SK-N-SH treated with all-trans-retinoic acid at 6 μM for 48 hours (cell line): ENCODE results near the gene GSG1L.

ENCODE experiments used
- ATAC-seq: fragments of 200-7000 bp; cut with Tn5 transposase; 3 replicates; pipeline ENCODE4 v1.9.1; 2020; ENCODE audit warnings: mild to moderate bottlenecking, moderate library complexity
- ARNTL ChIP-seq: fragments of 450-650 bp; formaldehyde crosslinking; IDR thresholded peaks from 2 replicates; pipeline ENCODE4 v1.5.0; 2020; ENCODE audit warnings: low read depth, mild to moderate bottlenecking, moderate library complexity, borderline replicate concordance
- BACH2 ChIP-seq: fragments of 250-450 bp; sonication (Bioruptor Pico); IDR thresholded peaks from 2 replicates; pipeline ENCODE4 v1.9.0; 2021; ENCODE audit warnings: mild to moderate bottlenecking, borderline replicate concordance
- CSDC2 ChIP-seq: fragments of 250-450 bp; sonication (Bioruptor Pico); IDR thresholded peaks from 2 replicates; pipeline ENCODE4 v1.5.0; 2020; ENCODE audit warnings: mild to moderate bottlenecking, moderate library complexity
- GLIS3 ChIP-seq: fragments of 250-450 bp; sonication (Bioruptor Pico); IDR thresholded peaks from 2 replicates; pipeline ENCODE4 v1.5.0; 2020; ENCODE audit warnings: mild to moderate bottlenecking, moderate library complexity
- ISL1 ChIP-seq: fragments of 250-450 bp; sonication (Bioruptor Pico); IDR thresholded peaks from 2 replicates; pipeline ENCODE4 v2.1.2; 2022; ENCODE audit warnings: mild to moderate bottlenecking, moderate library complexity
- OSR1 ChIP-seq: fragments of 250-450 bp; sonication (Bioruptor Pico); IDR thresholded peaks from 2 replicates; pipeline ENCODE4 v1.8.0; 2022; ENCODE audit warnings: moderate library complexity, mild to moderate bottlenecking, inconsistent platforms
- POU6F1 ChIP-seq: fragments of 250-450 bp; sonication (Bioruptor Pico); IDR thresholded peaks from 2 replicates; pipeline ENCODE4 v1.8.0; 2021; ENCODE audit warnings: low read depth, mild to moderate bottlenecking, moderate library complexity, borderline replicate concordance
- PPARA ChIP-seq: fragments of 250-450 bp; sonication (Bioruptor Pico); IDR thresholded peaks from 2 replicates; pipeline ENCODE4 v1.5.0; 2020; ENCODE audit warnings: mild to moderate bottlenecking, borderline replicate concordance
- RARB ChIP-seq: fragments of 250-450 bp; sonication (Bioruptor Pico); IDR thresholded peaks from 2 replicates; pipeline ENCODE4 v1.8.0; 2021; ENCODE audit warnings: mild to moderate bottlenecking, moderate library complexity
- SNAI2 ChIP-seq: fragments of 250-450 bp; sonication (Bioruptor Pico); IDR thresholded peaks from 2 replicates; pipeline ENCODE4 v1.5.0; 2020; ENCODE audit warnings: mild to moderate bottlenecking, moderate library complexity
- TCF4 ChIP-seq: fragments of 250-450 bp; sonication (Bioruptor Pico); IDR thresholded peaks from 2 replicates; pipeline ENCODE4 v1.8.0; 2021; ENCODE audit warnings: mild to moderate bottlenecking, moderate library complexity, borderline replicate concordance
- ZC3H10 ChIP-seq: fragments of 250-450 bp; sonication (Bioruptor Pico); IDR thresholded peaks from 2 replicates; pipeline ENCODE4 v1.5.1; 2021; ENCODE audit warnings: mild to moderate bottlenecking, moderate library complexity
- ZFP3 ChIP-seq: fragments of 250-450 bp; sonication (Bioruptor Pico); IDR thresholded peaks from 2 replicates; pipeline ENCODE4 v1.5.0; 2020; ENCODE audit warnings: mild to moderate bottlenecking, moderate library complexity
- ZFP30 ChIP-seq: fragments of 450-650 bp; formaldehyde crosslinking; IDR thresholded peaks from 2 replicates; pipeline ENCODE4 v1.5.0; 2022; ENCODE audit warnings: mild to moderate bottlenecking, moderate library complexity
- ZNF565 ChIP-seq: fragments of 450-650 bp; formaldehyde crosslinking; conservative IDR thresholded peaks from 2 replicates; pipeline ENCODE4 v1.5.0; 2020; ENCODE audit warnings: low read depth, mild to moderate bottlenecking, moderate library complexity
- ZNF8 ChIP-seq: fragments of 450-650 bp; formaldehyde crosslinking; IDR thresholded peaks from 2 replicates; pipeline ENCODE4 v1.5.0; 2020; ENCODE audit warnings: mild to moderate bottlenecking, moderate library complexity
- TF ChIP-seq, protein P1 (sequence below): fragments of 250-450 bp; sonication (Bioruptor Pico); IDR thresholded peaks from 2 replicates; pipeline ENCODE4 v1.8.0; 2020; ENCODE audit warnings: mild to moderate bottlenecking, moderate library complexity, borderline replicate concordance
- TF ChIP-seq, protein P2 (sequence below): fragments of 250-450 bp; sonication (Bioruptor Pico); IDR thresholded peaks from 2 replicates; pipeline ENCODE4 v1.5.1; 2021; ENCODE audit warnings: mild to moderate bottlenecking, moderate library complexity
- TF ChIP-seq, protein P3 (sequence below): fragments of 250-450 bp; sonication (Bioruptor Pico); IDR thresholded peaks from 2 replicates; pipeline ENCODE4 v1.5.0; 2020; ENCODE audit warnings: mild to moderate bottlenecking, moderate library complexity
- TF ChIP-seq, protein P4 (sequence below): fragments of 250-450 bp; sonication (Bioruptor Pico); IDR thresholded peaks from 2 replicates; pipeline ENCODE4 v1.5.1; 2020; ENCODE audit warnings: low read depth, mild to moderate bottlenecking, moderate library complexity

Gene GSG1L

GRCh38 chr16:28033870-28034269, 29.6 kb downstream of the GSG1L start:
- no peak for TF ChIP-seq ZC3H10 (CRISPR knock-in tag)
- TF ChIP-seq SNAI2: no peak
- TF ChIP-seq, protein P1, sequence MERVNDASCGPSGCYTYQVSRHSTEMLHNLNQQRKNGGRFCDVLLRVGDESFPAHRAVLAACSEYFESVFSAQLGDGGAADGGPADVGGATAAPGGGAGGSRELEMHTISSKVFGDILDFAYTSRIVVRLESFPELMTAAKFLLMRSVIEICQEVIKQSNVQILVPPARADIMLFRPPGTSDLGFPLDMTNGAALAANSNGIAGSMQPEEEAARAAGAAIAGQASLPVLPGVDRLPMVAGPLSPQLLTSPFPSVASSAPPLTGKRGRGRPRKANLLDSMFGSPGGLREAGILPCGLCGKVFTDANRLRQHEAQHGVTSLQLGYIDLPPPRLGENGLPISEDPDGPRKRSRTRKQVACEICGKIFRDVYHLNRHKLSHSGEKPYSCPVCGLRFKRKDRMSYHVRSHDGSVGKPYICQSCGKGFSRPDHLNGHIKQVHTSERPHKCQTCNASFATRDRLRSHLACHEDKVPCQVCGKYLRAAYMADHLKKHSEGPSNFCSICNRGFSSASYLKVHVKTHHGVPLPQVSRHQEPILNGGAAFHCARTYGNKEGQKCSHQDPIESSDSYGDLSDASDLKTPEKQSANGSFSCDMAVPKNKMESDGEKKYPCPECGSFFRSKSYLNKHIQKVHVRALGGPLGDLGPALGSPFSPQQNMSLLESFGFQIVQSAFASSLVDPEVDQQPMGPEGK: no peak
- no peak for TF ChIP-seq BACH2 (CRISPR knock-in tag)
- no peak for TF ChIP-seq PPARA (CRISPR knock-in tag)
- TF ChIP-seq, protein P2, sequence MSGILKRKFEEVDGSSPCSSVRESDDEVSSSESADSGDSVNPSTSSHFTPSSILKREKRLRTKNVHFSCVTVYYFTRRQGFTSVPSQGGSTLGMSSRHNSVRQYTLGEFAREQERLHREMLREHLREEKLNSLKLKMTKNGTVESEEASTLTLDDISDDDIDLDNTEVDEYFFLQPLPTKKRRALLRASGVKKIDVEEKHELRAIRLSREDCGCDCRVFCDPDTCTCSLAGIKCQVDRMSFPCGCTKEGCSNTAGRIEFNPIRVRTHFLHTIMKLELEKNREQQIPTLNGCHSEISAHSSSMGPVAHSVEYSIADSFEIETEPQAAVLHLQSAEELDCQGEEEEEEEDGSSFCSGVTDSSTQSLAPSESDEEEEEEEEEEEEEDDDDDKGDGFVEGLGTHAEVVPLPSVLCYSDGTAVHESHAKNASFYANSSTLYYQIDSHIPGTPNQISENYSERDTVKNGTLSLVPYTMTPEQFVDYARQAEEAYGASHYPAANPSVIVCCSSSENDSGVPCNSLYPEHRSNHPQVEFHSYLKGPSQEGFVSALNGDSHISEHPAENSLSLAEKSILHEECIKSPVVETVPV: no peak
- no peak for TF ChIP-seq ZNF565 (CRISPR knock-in tag)
- no peak for TF ChIP-seq ZNF8 (CRISPR knock-in tag)
- TF ChIP-seq CSDC2 (CRISPR knock-in tag): no peak
- no peak for TF ChIP-seq RARB (CRISPR knock-in tag)
- no peak for TF ChIP-seq OSR1 (CRISPR knock-in tag)
- TF ChIP-seq, protein P3, sequence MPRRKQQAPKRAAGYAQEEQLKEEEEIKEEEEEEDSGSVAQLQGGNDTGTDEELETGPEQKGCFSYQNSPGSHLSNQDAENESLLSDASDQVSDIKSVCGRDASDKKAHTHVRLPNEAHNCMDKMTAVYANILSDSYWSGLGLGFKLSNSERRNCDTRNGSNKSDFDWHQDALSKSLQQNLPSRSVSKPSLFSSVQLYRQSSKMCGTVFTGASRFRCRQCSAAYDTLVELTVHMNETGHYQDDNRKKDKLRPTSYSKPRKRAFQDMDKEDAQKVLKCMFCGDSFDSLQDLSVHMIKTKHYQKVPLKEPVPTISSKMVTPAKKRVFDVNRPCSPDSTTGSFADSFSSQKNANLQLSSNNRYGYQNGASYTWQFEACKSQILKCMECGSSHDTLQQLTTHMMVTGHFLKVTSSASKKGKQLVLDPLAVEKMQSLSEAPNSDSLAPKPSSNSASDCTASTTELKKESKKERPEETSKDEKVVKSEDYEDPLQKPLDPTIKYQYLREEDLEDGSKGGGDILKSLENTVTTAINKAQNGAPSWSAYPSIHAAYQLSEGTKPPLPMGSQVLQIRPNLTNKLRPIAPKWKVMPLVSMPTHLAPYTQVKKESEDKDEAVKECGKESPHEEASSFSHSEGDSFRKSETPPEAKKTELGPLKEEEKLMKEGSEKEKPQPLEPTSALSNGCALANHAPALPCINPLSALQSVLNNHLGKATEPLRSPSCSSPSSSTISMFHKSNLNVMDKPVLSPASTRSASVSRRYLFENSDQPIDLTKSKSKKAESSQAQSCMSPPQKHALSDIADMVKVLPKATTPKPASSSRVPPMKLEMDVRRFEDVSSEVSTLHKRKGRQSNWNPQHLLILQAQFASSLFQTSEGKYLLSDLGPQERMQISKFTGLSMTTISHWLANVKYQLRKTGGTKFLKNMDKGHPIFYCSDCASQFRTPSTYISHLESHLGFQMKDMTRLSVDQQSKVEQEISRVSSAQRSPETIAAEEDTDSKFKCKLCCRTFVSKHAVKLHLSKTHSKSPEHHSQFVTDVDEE (CRISPR knock-in tag): no peak
- TF ChIP-seq ZFP3 (CRISPR knock-in tag): no peak
- TF ChIP-seq, protein P4, sequence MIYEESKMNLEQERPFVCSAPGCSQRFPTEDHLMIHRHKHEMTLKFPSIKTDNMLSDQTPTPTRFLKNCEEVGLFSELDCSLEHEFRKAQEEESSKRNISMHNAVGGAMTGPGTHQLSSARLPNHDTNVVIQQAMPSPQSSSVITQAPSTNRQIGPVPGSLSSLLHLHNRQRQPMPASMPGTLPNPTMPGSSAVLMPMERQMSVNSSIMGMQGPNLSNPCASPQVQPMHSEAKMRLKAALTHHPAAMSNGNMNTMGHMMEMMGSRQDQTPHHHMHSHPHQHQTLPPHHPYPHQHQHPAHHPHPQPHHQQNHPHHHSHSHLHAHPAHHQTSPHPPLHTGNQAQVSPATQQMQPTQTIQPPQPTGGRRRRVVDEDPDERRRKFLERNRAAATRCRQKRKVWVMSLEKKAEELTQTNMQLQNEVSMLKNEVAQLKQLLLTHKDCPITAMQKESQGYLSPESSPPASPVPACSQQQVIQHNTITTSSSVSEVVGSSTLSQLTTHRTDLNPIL: no peak
- no peak for TF ChIP-seq ARNTL (CRISPR knock-in tag)
- no peak for TF ChIP-seq GLIS3 (CRISPR knock-in tag)
- no peak for TF ChIP-seq ZFP30 (CRISPR knock-in tag)
- ATAC-seq: no peak

GRCh38 chr16:28029387-28030002, 34.0 kb downstream of the GSG1L start:
- TF ChIP-seq RARB (CRISPR knock-in tag) (no peak), GLIS3 (CRISPR knock-in tag) (no peak), ZNF8 (CRISPR knock-in tag) (no peak), OSR1 (CRISPR knock-in tag) (no peak), SNAI2 (no peak)
- no peak for ATAC-seq

- no peak for ATAC-seq
- no peak for TF ChIP-seq CSDC2 (CRISPR knock-in tag)
- TF ChIP-seq ISL1: no peak
- no peak for TF ChIP-seq OSR1 (CRISPR knock-in tag)
- no peak for TF ChIP-seq TCF4 (CRISPR knock-in tag)
- TF ChIP-seq ZNF565 (CRISPR knock-in tag): no peak
- TF ChIP-seq, protein P4: no peak
- no peak for TF ChIP-seq ARNTL (CRISPR knock-in tag)
- no peak for TF ChIP-seq POU6F1 (CRISPR knock-in tag)
- TF ChIP-seq, protein P3 (CRISPR knock-in tag): no peak
- no peak for TF ChIP-seq ZC3H10 (CRISPR knock-in tag)
Observed at GRCh38 chr16:28027055-28027454, 36.5 kb downstream of the GSG1L start.
